Gastrocnemius medialis (tissue), 4 donors: ENCODE data around the gene ADAMTS2. TPM values are rescaled to one million over a fixed set of nuclear protein-coding genes. Genes with fewer than 3 reads are reported as not detected.

Experiments used
- ATAC-seq, 2 donors: fragments of 150-250 bp; one replicate each; pipeline ENCODE4 v1.9.1; 2016
- DNase-seq, 2 donors: peaks; one replicate each; pipeline ENCODE4 v3.0.0-alpha.2; 2019
- H3K27ac ChIP-seq, 4 donors: fragments of 200-600 bp; sonication (generic); 1 replicate in 1 of 4; 2 replicates in 3 of 4; pipeline ENCODE4 v1.5.1; 2016 to 2018; ENCODE audit warnings: mild to moderate bottlenecking in 2 of 4, moderate library complexity in 1 of 4
- H3K27me3 ChIP-seq, 3 donors: fragments of 200-600 bp; sonication (generic) in 2 of 3; 1 replicate in 1 of 3; 2 replicates in 2 of 3; pipeline versions ENCODE4 v1.5.1 to v1.6.0; 2016 to 2019; ENCODE audit warnings: mild to moderate bottlenecking in 1 of 3, moderate library complexity in 1 of 3
- H3K36me3 ChIP-seq, 2 donors: fragments of 200-600 bp; sonication (generic) in 1 of 2; one replicate each; pipeline ENCODE4 v1.5.1; 2017 to 2018
- H3K4me1 ChIP-seq, 2 donors: fragments of 200-600 bp; sonication (generic) in 1 of 2; one replicate each; pipeline ENCODE4 v1.5.1; 2016 to 2017; ENCODE audit warnings: mild to moderate bottlenecking in 2 of 2
- H3K4me3 ChIP-seq, 4 donors: fragments of 200-600 bp; sonication (generic) in 3 of 4; 1 replicate in 1 of 4; 2 replicates in 3 of 4; pipeline ENCODE4 v1.5.1; 2016 to 2019; ENCODE audit warnings: mild to moderate bottlenecking in 2 of 4
- H3K9me3 ChIP-seq, 3 donors: fragments of 200-600 bp; sonication (generic) in 2 of 3; 1 replicate in 1 of 3; 2 replicates in 2 of 3; pipeline ENCODE4 v1.5.1; 2016 to 2019
- POLR2A ChIP-seq, 2 donors: fragments of 450-650 bp; IDR thresholded peaks; one replicate each; pipeline ENCODE4 v1.6.1; 2017; ENCODE audit warnings: antibody characterized with exemption in 2 of 2, mild to moderate bottlenecking in 2 of 2, moderate library complexity in 2 of 2
- in situ Hi-C, 4 donors: fragments of 200-750 bp; cut with MboI; loops; one replicate each; pipeline versions ENCODE4 v1.15.0 to v1.8.0; 2017; ENCODE audit warnings: low sequenced_read_pairs in 4 of 4
- intact Hi-C: fragments of 100-400 bp; cut with DNase I; formaldehyde crosslinking; loops from one replicate; pipeline ENCODE4 v1.15.1; 2023; ENCODE audit warnings: low total_unique reads
- total RNA-seq, 4 donors: library from RNA; depleted of rRNA; stranded (reverse); fragments of >200 nt; gene quantifications; one replicate each; pipeline versions ENCODE4 v1.1.0 to v1.2.3, GENCODE V29; 2016
- TF ChIP-seq, protein P1 (sequence below), 5 experiments: fragments of 450-650 bp in 3 of 5; fragments of 200-600 bp in 2 of 5; sonication (generic) in 2 of 5; IDR thresholded peaks in 4 of 5; conservative IDR thresholded peaks in 1 of 5; 1 replicate in 4 of 5; 2 replicates in 1 of 5; pipeline ENCODE4 v1.5.1; 2016 to 2019; ENCODE audit warnings: antibody characterized with exemption in 5 of 5, mild to moderate bottlenecking in 3 of 5, moderate library complexity in 3 of 5

The ADAMTS2 gene
- total RNA-seq, 4 donors from 2014 or later: 0.78 to 3.8 (median 2.0) TPM

DNA sequence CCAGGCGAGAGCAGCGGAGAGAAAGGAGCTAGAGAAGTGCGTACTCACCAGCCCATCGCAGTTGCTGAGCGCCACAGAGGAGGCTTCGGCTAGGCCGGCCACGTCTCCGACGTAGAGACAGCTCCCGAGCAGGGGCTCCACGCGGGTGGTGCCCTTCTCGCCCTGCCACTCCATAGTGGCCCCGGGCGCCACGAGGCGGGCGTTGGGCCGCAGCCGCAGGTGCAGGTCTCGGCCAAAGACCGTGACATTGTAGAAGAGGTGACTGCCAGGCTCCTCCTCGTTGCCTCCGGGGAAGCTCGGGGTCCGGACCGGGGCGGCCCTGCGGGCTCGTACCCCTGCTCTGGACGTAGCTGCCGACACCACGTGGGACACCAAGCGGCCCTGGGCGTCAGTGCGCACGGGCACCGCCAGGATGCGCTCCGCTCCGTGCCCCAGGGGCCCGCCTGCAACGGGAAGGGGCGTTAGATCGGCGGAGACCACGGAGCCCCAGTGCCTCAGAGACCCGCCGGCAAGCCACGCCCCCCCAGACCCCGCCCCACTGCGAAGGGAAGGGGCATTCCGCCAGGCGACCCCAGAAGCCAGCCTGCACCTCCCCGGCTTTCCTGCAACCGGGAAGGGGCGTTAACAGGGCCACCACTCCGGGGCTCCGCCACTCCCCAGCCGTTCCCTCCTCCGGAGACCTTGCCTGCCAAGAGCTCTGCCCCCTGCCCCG is 1.4 kb downstream of the ADAMTS2 start:
- DNase-seq: no peak
- Histone ChIP-seq H3K27me3 (peaks cover 22 to 30% (median 25%) of the 10 kb centered on the region in 3 donors), H3K4me1 (peaks cover 7 to 12% of the 10 kb centered on the region in 2 donors), H3K27ac (peak overlapping the region in 1 of 4 donors; percentile 46), H3K36me3 (no peaks in the 10 kb centered on the region), H3K9me3 (no peaks in the 10 kb centered on the region), H3K4me3 (peak overlapping the region; percentile 52 to 61 (median 56))
- no peak for TF ChIP-seq POLR2A (IDR thresholded peaks at IDR 0.05)
- TF ChIP-seq, protein P1, sequence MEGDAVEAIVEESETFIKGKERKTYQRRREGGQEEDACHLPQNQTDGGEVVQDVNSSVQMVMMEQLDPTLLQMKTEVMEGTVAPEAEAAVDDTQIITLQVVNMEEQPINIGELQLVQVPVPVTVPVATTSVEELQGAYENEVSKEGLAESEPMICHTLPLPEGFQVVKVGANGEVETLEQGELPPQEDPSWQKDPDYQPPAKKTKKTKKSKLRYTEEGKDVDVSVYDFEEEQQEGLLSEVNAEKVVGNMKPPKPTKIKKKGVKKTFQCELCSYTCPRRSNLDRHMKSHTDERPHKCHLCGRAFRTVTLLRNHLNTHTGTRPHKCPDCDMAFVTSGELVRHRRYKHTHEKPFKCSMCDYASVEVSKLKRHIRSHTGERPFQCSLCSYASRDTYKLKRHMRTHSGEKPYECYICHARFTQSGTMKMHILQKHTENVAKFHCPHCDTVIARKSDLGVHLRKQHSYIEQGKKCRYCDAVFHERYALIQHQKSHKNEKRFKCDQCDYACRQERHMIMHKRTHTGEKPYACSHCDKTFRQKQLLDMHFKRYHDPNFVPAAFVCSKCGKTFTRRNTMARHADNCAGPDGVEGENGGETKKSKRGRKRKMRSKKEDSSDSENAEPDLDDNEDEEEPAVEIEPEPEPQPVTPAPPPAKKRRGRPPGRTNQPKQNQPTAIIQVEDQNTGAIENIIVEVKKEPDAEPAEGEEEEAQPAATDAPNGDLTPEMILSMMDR (IDR thresholded peaks at IDR 0.05 in 4 of 5, conservative IDR thresholded peaks at IDR 0.05 in 1 of 5): peak in 4 of 5 experiments; percentile 19 to 51 (median 24)
- in situ Hi-C loops (no loop called here), intact Hi-C loops (loop anchor here (2.0 kb wide), 2 partner anchors 79 to 177 kb away; no protein-coding TSS in a partner anchor)
- no peak for ATAC-seq

DNA sequence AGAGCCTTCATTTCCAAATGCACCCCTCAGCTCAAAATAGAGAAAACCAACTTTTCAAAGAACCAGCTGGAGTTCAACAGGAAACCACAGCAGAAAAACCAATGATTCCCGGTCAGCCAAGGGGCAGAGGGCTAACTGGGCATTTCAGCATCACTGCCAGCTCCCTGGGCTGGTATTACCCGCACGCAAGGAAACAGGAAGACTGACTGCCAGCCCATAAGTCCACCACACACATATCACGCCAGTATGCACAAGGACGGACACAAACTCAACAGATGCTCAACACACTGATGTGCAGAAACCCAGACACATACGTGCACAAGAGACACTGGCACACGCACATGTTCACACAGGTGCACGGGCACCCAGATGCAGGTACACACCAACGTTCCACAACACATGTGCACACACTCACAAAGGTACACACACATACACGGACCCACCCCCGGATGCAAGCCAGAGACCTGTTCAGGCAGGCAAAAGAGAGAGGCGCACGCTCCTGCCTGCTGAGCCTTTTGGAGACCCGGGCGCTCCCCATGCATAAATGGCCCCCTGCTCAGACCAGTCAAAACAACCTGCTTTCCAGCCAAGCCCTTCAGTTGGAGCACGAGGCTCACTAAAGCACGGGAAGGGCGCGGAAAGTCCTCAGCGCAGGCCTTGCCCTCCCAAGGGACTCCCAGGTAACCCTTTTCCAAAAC is 2.1 kb downstream of the ADAMTS2 start:
- ATAC-seq (no peak), DNase-seq (no peak)
- peak overlapping the region in 3 of 4 donors; percentile 52 to 61 (median 56) for H3K4me3 ChIP-seq
- in situ Hi-C loops: no loop called here
- intact Hi-C loops: no loop called here
- no peaks in the 10 kb centered on the region for H3K36me3 ChIP-seq
- no peaks in the 10 kb centered on the region for H3K9me3 ChIP-seq
- no peak for TF ChIP-seq POLR2A (IDR thresholded peaks at IDR 0.05)
- TF ChIP-seq, protein P1 (IDR thresholded peaks at IDR 0.05 in 4 of 5, conservative IDR thresholded peaks at IDR 0.05 in 1 of 5): no peak
- no peak overlapping the region for H3K27ac ChIP-seq
- H3K27me3 ChIP-seq: peaks cover 22 to 30% (median 25%) of the 10 kb centered on the region in 3 donors
- peaks cover 7 to 12% of the 10 kb centered on the region in 2 donors for H3K4me1 ChIP-seq

DNA sequence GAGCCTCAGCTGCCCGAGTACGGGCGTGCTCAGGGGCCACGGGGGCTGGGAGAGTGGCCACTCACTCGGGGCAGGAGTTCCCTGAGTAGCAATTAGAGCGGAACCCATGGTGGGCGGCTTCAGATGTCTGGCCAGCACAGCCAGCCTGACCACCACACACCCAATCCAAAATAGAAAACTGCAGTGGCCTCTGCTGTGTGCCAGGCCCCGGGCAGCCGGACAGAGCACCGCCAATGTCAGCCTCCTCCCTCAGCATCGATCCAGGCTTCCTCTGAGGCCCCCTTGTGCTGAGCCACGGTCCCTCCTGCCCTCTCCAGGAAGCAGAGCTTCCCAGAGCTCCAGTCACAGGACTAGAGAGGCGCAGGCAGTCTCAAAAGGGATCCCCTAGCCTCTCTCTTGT is 2.7 kb downstream of the ADAMTS2 start:
- H3K27ac ChIP-seq: no peak overlapping the region
- H3K9me3 ChIP-seq: no peaks in the 10 kb centered on the region
- DNase-seq (no peak), ATAC-seq (no peak)
- H3K4me3 ChIP-seq: no peak overlapping the region
- peaks cover 7 to 12% of the 10 kb centered on the region in 2 donors for H3K4me1 ChIP-seq
- in situ Hi-C loops (no loop called here), intact Hi-C loops (no loop called here)
- H3K36me3 ChIP-seq: no peaks in the 10 kb centered on the region
- peaks cover 22 to 30% (median 25%) of the 10 kb centered on the region in 3 donors for H3K27me3 ChIP-seq
- no peak for TF ChIP-seq POLR2A (IDR thresholded peaks at IDR 0.05)
- TF ChIP-seq, protein P1 (IDR thresholded peaks at IDR 0.05 in 4 of 5, conservative IDR thresholded peaks at IDR 0.05 in 1 of 5): no peak

DNA sequence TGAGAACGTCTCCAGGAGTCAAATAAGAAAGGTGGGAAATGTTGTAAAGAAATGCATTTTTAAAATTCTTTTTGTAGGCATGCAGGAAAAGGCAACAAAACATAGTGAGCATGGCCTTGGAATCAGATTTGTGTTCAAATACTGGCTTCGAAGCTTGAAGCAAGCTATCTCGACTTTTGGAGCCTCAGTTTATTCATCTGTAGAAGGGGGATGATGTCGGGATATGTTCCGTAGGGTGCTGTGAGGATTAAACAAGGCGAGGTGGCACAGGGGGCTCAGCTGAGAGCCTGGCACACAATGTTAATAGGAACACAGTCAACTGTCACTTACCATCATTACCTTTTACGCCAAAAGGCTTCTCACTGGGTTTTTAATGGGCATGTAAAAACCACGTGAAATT is 4.8 kb downstream of the ADAMTS2 start:
- ATAC-seq (no peak), DNase-seq (no peak)
- peaks cover 7 to 12% of the 10 kb centered on the region in 2 donors for H3K4me1 ChIP-seq
- in situ Hi-C loops: no loop called here
- H3K27me3 ChIP-seq: peaks cover 13 to 30% (median 22%) of the 10 kb centered on the region in 3 donors
- intact Hi-C loops: no loop called here
- no peak for TF ChIP-seq POLR2A (IDR thresholded peaks at IDR 0.05)
- TF ChIP-seq, protein P1 (IDR thresholded peaks at IDR 0.05 in 4 of 5, conservative IDR thresholded peaks at IDR 0.05 in 1 of 5): no peak
- H3K36me3 ChIP-seq: no peaks in the 10 kb centered on the region
- no peak overlapping the region for H3K4me3 ChIP-seq
- no peaks in the 10 kb centered on the region for H3K9me3 ChIP-seq
- H3K27ac ChIP-seq: no peak overlapping the region
